Measurements from ENCODE around the gene TMEM215.

DNA sequence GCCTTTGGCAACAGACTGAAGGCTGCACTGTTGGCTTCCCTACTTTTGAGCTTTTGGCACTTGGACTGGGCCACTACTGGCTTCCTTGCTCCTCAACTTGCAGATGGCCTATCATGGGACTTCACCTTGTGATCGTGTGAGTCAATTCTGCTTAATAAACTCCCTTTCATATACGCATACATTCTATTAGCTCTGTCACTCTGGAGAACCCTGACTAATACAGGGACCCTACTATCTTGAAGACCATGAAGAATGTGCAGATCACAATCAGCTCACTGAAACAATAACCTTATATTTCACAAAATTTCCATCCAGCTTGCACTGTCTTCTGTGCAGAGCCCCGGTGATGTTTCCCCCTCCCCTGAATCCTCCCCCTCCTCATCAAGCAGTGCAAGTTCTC is 39.8 kb downstream of the TMEM215 start:
- TF ChIP-seq POLR2A (IDR thresholded peaks at IDR 0.05) = no peak
- TF ChIP-seq, protein P1, sequence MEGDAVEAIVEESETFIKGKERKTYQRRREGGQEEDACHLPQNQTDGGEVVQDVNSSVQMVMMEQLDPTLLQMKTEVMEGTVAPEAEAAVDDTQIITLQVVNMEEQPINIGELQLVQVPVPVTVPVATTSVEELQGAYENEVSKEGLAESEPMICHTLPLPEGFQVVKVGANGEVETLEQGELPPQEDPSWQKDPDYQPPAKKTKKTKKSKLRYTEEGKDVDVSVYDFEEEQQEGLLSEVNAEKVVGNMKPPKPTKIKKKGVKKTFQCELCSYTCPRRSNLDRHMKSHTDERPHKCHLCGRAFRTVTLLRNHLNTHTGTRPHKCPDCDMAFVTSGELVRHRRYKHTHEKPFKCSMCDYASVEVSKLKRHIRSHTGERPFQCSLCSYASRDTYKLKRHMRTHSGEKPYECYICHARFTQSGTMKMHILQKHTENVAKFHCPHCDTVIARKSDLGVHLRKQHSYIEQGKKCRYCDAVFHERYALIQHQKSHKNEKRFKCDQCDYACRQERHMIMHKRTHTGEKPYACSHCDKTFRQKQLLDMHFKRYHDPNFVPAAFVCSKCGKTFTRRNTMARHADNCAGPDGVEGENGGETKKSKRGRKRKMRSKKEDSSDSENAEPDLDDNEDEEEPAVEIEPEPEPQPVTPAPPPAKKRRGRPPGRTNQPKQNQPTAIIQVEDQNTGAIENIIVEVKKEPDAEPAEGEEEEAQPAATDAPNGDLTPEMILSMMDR (IDR thresholded peaks at IDR 0.05) = no peak

Measured in testis (tissue), 2 donors.